GM18951 (cell line): ENCODE results near the gene HHIP.

Experiments used
- POLR2A ChIP-seq: IDR thresholded peaks from 4 replicates; pipeline ENCODE4 v1.6.1; 2011; ENCODE audit warnings: mild to moderate bottlenecking; ENCODE audit not compliant: insufficient read length, insufficient read depth; ENCODE audit errors: extremely low read depth
- in situ Hi-C: fragments of 300-500 bp; cut with MboI; formaldehyde crosslinking; loops from one replicate; pipeline ENCODE4 v1.12.0; 2022; ENCODE audit warnings: low sequenced_read_pairs, mixed read lengths, inconsistent platforms; ENCODE audit not compliant: unreplicated experiment

Gene HHIP

DNA sequence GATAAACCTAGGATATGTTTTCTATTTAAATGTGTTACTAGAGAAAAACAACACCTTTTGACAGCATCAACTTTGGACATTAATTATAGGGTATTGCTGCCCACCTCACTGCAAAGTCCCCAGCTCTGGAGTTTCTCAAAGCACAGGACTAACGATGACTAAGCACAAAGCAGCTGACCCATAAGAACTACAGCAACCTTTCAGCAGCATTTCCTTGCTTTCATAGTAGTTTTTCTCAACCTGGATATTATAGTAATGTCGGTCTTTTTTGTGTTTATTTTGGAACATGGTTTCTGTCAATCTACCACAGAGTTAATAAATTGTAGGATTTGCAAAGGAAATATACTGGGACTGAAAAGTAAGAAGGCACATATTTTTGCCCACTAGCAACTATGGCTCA is 21.5 kb downstream of the HHIP start:
- no peak for TF ChIP-seq POLR2A
- in situ Hi-C loops: no loop called here

DNA sequence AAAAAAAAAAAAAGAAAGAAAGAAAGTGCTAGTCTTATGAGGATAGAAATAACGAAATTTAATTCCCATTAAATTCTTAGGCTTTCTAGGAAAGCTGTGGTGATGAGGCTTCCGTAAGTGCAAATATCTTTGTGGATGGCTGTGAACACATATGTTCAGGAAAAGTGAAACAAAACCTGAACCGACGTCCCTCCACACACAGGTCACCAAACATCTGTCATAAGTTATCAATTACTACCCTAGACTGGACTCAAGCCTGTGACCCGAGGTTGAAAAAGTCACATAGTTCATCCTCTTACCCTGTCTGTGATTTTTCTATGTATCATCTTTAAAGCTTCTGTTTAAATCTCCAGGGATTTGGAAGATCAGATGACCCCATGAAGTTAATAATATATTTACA is 24.8 kb downstream of the HHIP start:
- in situ Hi-C loops: no loop called here
- TF ChIP-seq POLR2A: no peak

- TF ChIP-seq POLR2A: no peak
- in situ Hi-C loops: no loop called here
Measured at GRCh38 chr4:144674711-144675110, 28.8 kb downstream of the HHIP start.

GRCh38 chr4:144681806-144682205 is 35.9 kb downstream of the HHIP start:
- in situ Hi-C loops: no loop called here

GRCh38 chr4:144683516-144683915 is 37.6 kb downstream of the HHIP start:
- TF ChIP-seq POLR2A: no peak
- in situ Hi-C loops: no loop called here

More at GRCh38 chr4:144681806-144682205, 35.9 kb downstream of the HHIP start:
- TF ChIP-seq POLR2A: no peak

DNA sequence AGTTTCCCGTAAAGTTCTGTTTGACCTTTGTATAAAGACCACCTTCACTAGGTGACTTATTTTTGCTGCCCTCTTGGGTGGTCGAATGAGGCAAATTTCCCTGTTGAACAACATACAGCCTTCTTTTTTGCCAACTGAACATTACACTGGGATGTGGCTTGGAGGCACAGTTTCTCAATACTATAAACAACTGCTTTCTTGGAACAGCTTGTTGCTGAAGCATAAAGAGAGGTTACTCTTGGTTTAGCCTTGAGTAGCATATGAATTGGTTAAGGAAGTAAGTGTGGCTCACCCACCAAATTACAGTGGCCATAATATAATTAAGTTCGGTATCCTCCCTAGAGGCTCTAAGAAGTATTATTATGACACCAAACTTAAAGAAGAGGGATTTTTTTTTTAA is 40.0 kb downstream of the HHIP start:
- in situ Hi-C loops: no loop called here

GRCh38 chr4:144686921-144687320 is 41.0 kb downstream of the HHIP start:
- TF ChIP-seq POLR2A: no peak
- in situ Hi-C loops: no loop called here

More for the DNA sequence above, 40.0 kb downstream of the HHIP start:
- TF ChIP-seq POLR2A: no peak

- in situ Hi-C loops: no loop called here
- TF ChIP-seq POLR2A: no peak
Measured at GRCh38 chr4:144687466-144687865, 41.5 kb downstream of the HHIP start.

- no peak for TF ChIP-seq POLR2A
- in situ Hi-C loops: no loop called here
Measured at GRCh38 chr4:144688035-144688569, 42.1 kb downstream of the HHIP start.

- in situ Hi-C loops: no loop called here
- TF ChIP-seq POLR2A: no peak
Measured at GRCh38 chr4:144689125-144689524, 43.2 kb downstream of the HHIP start.

DNA sequence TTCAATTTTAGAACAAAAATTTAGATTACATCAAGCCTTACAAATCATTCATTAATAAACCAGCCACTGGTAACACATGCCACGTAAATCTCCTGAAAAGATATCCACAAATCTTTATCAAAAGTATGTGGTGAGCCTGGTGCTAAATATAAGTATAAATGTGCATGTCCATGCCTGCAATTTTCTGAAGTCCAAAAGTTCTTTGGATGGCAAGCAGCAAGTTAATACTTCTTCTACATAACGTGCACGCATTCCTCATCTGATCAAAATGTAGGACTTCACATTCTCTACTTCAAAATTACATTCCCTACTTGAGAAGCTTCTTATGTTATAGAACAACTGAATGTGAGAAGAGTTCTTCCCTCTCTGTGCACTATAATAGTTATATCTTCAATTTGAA is 49.8 kb downstream of the HHIP start:
- in situ Hi-C loops: no loop called here
- TF ChIP-seq POLR2A: no peak

DNA sequence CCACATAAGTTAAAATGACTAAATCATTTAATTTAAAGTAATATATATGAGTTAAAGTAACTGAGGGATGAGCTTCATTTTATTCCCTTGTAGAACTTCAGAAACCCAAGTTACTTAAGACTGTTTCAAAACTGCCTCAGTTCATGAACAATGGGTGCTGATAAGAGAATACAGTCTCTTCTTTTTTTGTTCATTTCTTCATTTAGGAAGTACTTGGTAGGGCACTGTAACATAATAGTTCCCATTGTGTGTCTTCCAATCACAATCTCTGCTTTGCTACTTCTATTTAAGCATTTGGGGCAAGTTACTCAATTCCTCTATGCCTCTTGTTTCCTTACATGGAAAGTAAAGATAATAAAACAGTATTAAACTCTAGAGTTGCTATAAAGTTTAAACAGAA is 50.4 kb downstream of the HHIP start:
- TF ChIP-seq POLR2A: no peak
- in situ Hi-C loops: no loop called here

DNA sequence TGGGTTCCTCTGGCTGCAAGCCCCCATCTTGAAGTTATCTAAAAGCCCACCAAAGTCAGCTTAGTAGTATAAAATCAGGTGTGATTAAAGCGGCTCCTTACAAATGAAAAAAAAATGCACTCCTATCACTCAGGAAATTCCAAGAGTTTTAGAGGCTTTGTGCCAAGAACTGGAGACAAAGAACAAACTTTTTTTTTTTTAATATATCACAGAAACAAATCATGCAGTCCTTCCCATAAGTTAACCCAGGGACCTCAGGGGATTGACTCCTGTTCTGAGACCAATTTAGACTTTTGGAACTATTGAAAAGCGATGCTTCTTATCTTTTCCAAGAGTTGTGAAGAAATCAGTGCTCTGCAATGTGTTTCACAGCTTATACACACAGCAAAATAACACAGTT is 53.6 kb downstream of the HHIP start:
- in situ Hi-C loops: no loop called here
- no peak for TF ChIP-seq POLR2A

GRCh38 chr4:144701683-144702233 is 55.8 kb downstream of the HHIP start:
- in situ Hi-C loops: no loop called here
- no peak for TF ChIP-seq POLR2A

- no peak for TF ChIP-seq POLR2A
- in situ Hi-C loops: no loop called here
Measured at GRCh38 chr4:144703494-144703893, 57.5 kb downstream of the HHIP start.
